Fibroblast of pulmonary artery (primary cell): Measurements from ENCODE around the gene RASGRF2.
"Not testable (repeated sequence)": the region's sequence is repeated elsewhere in the genome, so short reads cannot be mapped to it uniquely, and the experiment has no call there.

ENCODE experiments used
- DNase-seq: peaks from one replicate; pipeline ENCODE4 v3.0.0-alpha.2; 2010; ENCODE audit warnings: low read depth
- H3K4me3 ChIP-seq: replicated peaks from 2 replicates; pipeline ENCODE4 v1.5.1; 2011; ENCODE audit warnings: low read depth, mild to moderate bottlenecking, control low read depth, low read length, moderate library complexity
- TF ChIP-seq, protein P1 (sequence below): IDR thresholded peaks from 2 replicates; pipeline ENCODE4 v1.5.1; 2011; ENCODE audit warnings: mild to moderate bottlenecking, control low read depth, low read length, inconsistent platforms; ENCODE audit errors: missing control alignments

RASGRF2 gene

DNA sequence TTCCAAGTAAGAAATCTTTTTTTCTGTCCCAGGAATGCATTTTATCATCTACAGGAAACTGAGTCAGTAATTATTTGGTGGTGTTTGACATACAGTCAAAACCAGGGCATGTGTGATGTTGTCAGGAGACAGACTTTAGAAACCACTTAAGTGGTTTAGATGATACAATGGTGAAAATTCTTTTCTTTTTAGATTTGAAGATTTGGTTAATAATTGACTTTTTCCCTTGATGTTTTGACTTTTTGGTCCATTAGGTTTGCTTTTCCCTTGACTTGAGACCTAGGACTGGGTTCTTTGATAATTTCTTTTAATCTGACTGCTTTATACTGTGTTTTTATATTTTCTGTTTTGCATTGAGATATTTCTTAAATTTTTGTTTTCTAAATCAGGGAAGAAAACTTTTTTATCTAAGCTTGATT lies 85.2 kb downstream of the RASGRF2 start:
- H3K4me3 ChIP-seq, result no peak overlapping the region
- TF ChIP-seq, protein P1, sequence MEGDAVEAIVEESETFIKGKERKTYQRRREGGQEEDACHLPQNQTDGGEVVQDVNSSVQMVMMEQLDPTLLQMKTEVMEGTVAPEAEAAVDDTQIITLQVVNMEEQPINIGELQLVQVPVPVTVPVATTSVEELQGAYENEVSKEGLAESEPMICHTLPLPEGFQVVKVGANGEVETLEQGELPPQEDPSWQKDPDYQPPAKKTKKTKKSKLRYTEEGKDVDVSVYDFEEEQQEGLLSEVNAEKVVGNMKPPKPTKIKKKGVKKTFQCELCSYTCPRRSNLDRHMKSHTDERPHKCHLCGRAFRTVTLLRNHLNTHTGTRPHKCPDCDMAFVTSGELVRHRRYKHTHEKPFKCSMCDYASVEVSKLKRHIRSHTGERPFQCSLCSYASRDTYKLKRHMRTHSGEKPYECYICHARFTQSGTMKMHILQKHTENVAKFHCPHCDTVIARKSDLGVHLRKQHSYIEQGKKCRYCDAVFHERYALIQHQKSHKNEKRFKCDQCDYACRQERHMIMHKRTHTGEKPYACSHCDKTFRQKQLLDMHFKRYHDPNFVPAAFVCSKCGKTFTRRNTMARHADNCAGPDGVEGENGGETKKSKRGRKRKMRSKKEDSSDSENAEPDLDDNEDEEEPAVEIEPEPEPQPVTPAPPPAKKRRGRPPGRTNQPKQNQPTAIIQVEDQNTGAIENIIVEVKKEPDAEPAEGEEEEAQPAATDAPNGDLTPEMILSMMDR, result no peak
- no peak for DNase-seq

DNA sequence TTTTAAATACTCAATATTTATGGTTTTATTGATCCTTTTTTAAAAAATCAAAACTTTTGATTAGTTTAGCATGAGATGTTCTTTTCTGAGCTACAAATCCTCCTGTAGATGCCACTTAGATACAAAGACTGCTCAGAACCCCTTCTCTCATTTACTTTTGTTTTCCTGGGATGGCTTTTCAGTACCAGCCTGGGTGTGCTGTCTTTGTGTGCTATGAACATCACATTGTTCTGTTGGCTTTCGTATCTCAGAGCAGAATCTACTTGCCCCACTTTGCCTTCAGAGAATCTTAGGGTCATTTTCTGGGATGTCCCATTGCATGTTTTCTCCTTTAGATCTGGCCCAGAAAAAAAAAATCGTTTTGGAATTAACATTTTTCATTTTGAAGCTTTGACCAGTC lies 85.9 kb downstream of the RASGRF2 start:
- TF ChIP-seq, protein P1, result no peak
- no peak overlapping the region for H3K4me3 ChIP-seq
- no peak for DNase-seq

DNA sequence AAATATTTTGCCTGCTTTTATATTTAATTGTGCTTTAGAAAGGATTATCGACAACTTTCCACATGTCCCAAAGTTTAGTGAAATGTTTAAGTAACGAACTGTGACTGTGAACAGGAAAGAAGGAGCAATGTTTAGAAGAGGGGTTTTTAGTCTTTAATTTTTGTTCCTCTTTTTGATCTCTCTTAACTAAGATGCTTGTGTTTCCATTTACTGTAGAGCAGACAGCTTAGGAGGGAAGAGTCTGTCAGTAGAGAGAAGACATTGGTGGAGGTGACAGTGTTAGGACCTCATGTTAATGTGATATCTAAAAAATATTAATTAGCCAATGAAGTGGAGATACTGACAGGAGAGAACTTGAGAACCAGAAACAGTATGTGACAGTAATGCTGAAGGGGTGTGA lies 92.2 kb downstream of the RASGRF2 start:
- TF ChIP-seq, protein P1, result no peak
- no peak for DNase-seq
- no peak overlapping the region for H3K4me3 ChIP-seq

DNA sequence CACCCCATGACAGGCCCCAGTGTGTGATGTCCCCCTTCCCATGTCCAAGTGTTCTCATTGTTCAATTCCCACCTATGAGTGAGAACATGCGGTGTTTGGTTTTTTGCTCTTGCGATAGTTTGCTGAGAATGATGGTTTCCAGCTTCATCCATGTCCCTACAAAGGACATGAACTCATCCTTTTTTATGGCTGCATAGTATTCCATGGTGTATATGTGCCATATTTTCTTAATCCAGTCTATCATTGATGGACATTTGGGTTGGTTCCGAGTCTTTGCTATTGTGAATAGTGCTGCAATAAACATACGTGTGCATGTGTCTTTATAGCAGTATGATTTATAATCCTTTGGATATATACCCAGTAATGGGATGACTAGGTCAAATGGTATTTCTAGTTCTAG lies 93.1 kb downstream of the RASGRF2 start:
- DNase-seq, H3K4me3 ChIP-seq: not testable (repeated sequence)

DNA sequence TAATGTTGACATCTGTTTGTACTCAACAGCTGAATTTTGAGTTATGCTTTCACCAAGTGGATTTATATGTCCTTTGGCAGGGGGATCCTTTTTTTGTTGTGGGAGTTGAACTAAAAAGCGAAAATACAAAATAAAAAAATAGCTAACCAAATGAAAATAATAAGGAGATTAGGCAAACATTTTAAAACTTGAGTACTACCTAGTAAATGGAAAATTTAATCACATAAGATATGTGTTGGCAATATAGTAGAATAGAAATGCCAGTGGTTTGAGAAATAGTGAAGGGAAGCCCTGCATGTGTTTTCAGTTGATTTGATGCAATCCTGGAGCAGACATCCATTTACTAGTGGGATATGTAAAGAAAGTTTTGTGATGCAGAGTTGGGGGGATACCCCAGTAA lies 98.0 kb downstream of the RASGRF2 start:
- DNase-seq, result no peak
- H3K4me3 ChIP-seq, result no peak overlapping the region
- TF ChIP-seq, protein P1, result no peak

DNA sequence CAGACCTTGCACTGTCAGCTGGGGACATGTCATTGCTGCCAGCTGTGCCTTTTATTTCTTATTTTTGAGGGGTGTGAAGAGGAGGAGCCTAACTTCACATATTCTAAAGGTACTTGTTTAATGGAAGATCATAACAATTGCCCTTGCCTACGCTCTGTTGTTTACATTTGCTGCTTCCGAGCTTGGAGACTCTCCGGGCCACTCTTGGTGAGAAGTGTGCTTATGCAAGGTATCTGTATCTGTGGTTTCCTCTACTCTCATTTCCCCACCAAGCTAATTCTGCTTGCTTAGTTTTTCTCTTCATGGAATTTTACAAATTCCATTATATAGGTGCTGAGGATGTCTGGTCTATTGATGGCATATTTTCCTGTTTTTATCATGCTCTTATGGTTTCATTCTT lies 105.3 kb downstream of the RASGRF2 start:
- TF ChIP-seq, protein P1, result no peak
- H3K4me3 ChIP-seq, result no peak overlapping the region
- DNase-seq, result no peak

DNA sequence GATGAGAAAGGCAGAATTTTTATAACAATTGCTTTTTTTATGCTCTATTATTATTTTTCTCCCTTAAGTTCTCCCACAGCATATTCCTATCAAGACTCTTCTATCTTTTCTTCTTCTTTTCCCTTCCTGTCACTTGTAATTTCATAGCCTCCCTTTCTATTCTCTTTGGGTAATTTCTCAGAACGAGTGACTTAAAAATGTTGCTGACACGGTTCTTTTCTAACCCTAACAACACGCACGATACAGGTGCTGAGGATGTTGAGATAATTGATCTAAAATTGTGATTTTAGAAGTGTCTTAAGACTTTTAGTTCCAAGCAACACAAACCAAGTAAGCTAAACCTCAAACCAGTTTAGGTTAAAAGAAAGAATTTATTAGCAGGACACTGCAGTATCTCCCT lies 105.9 kb downstream of the RASGRF2 start:
- no peak overlapping the region for H3K4me3 ChIP-seq
- TF ChIP-seq, protein P1, result no peak
- DNase-seq, result no peak

DNA sequence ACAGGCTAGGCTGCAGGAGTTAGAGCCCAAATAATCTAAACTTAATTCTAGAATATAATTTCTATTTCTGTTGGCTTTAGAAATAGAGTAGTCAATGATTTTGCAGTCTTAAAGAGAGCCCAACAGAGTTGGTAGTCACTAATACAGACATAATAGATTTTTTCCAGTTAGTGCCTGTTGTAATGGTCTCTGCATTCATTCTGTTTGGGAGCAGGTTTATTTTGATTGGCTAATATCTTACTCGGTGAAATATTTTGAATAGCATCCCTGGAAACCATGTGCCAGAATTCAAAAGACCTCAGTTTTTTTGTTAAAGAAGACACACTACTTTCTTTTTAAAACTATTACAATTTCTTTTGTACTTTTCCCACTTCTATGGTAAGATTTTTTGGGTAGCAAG lies 107.2 kb downstream of the RASGRF2 start:
- no peak for DNase-seq
- TF ChIP-seq, protein P1, result no peak
- no peak overlapping the region for H3K4me3 ChIP-seq
